Fibroblast of lung (primary cell): ENCODE data around the gene ZNF598. TPM values are rescaled to one million over a fixed set of nuclear protein-coding genes. Genes with fewer than 3 reads are reported as not detected.
A peak's percentile ranks its signal among the peaks of the same experiment; 100 is the strongest.

ENCODE experiments used
- DNase-seq, 2 donors: peaks; one replicate each; pipeline versions ENCODE4 v3.0.0 to v3.0.0-alpha.2; 2010; ENCODE audit warnings: low read depth in 2 of 2
- H2AFZ ChIP-seq: 2 replicates; pipeline ENCODE4 v1.5.1; 2012; ENCODE audit warnings: low read length, control low read depth, inconsistent platforms
- H3K27ac ChIP-seq: 2 replicates; pipeline ENCODE4 v1.5.1; 2011; ENCODE audit warnings: low read length, control low read depth; ENCODE audit not compliant: insufficient read depth
- H3K27me3 ChIP-seq: 2 replicates; pipeline ENCODE4 v1.5.1; 2011; ENCODE audit warnings: mild to moderate bottlenecking, low read length; ENCODE audit not compliant: control insufficient read depth, insufficient read depth
- H3K36me3 ChIP-seq: 2 replicates; pipeline ENCODE4 v1.5.1; 2011; ENCODE audit warnings: low read length; ENCODE audit not compliant: control insufficient read depth, insufficient read depth
- H3K4me1 ChIP-seq: 2 replicates; pipeline ENCODE4 v1.5.1; 2011; ENCODE audit warnings: low read length; ENCODE audit not compliant: control insufficient read depth, insufficient read depth; ENCODE audit errors: extremely low read depth
- H3K4me2 ChIP-seq: 2 replicates; pipeline ENCODE4 v1.5.1; 2011; ENCODE audit warnings: low read length, control low read depth; ENCODE audit not compliant: insufficient read depth; ENCODE audit errors: extremely low read depth
- H3K4me3 ChIP-seq, 4 experiments: fragments of 200-600 bp in 1 of 4; sonication (generic) in 1 of 4; replicated peaks in 1 of 4; 2 replicates each; pipeline ENCODE4 v1.5.1; 2011 to 2016; ENCODE audit warnings: low read length in 4 of 4, low read depth in 3 of 4, mild to moderate bottlenecking in 3 of 4, control low read depth in 2 of 4, inconsistent platforms in 1 of 4, mixed read lengths in 1 of 4; ENCODE audit not compliant: insufficient read depth in 1 of 4; ENCODE audit errors: control extremely low read depth in 1 of 4
- H3K79me2 ChIP-seq: 2 replicates; pipeline ENCODE4 v1.5.1; 2012; ENCODE audit warnings: mild to moderate bottlenecking, low read length, inconsistent platforms; ENCODE audit not compliant: control insufficient read depth, insufficient read depth
- H3K9ac ChIP-seq: 2 replicates; pipeline ENCODE4 v1.5.1; 2011; ENCODE audit warnings: mild to moderate bottlenecking, low read length, control low read depth; ENCODE audit not compliant: insufficient read depth
- H3K9me3 ChIP-seq: 2 replicates; pipeline ENCODE4 v1.5.1; 2012; ENCODE audit warnings: low read depth, low read length; ENCODE audit not compliant: control insufficient read depth, insufficient read depth
- H4K20me1 ChIP-seq: 2 replicates; pipeline ENCODE4 v1.5.1; 2011; ENCODE audit warnings: low read length; ENCODE audit not compliant: control insufficient read depth, insufficient read depth; ENCODE audit errors: extremely low read depth
- CTCF ChIP-seq, 2 donors: IDR thresholded peaks in 1 of 2; conservative IDR thresholded peaks in 1 of 2; 1 replicate in 1 of 2; 2 replicates in 1 of 2; pipeline ENCODE4 v1.5.1; 2011 to 2012; ENCODE audit warnings: low read length in 2 of 2, control low read depth in 1 of 2, inconsistent platforms in 1 of 2, low read depth in 1 of 2, mild to moderate bottlenecking in 1 of 2
- EZH2 ChIP-seq: IDR thresholded peaks from 2 replicates; pipeline ENCODE4 v1.5.1; 2012; ENCODE audit warnings: low read length, control low read depth, mild to moderate bottlenecking; ENCODE audit errors: missing control alignments
- polyA plus RNA-seq, 2 donors: library from polyadenylated mRNA; depleted of rRNA in 1 of 2; stranded (reverse) in 1 of 2; unstranded in 1 of 2; fragments of >200 nt; gene quantifications; 2 replicates each; pipeline ENCODE4 v1.2.1, GENCODE V29; 2011 to 2012; ENCODE audit warnings: missing spikeins in 1 of 2
- total RNA-seq: library from RNA; depleted of rRNA; stranded (reverse); fragments of >200 nt; gene quantifications from 2 replicates; pipeline ENCODE4 v1.2.1, GENCODE V29; 2014

Gene ZNF598
- total and polyA plus RNA-seq, 2 donors (not counting 1 experiment from before 2014, with no cell fraction given), result 11.6 to 18.8 TPM

- no peak overlapping the region for H3K4me2 ChIP-seq
- no peak for DNase-seq
- no peaks in the 10 kb centered on the region for H3K27me3 ChIP-seq
- no peaks in the 10 kb centered on the region for H3K9me3 ChIP-seq
- no peak for TF ChIP-seq EZH2
- TF ChIP-seq CTCF (conservative IDR thresholded peaks at IDR 0.05 in 1 of 2, IDR thresholded peaks at IDR 0.05 in 1 of 2; ENCODE audit: low read depth in 1 of 2, low read length in 2 of 2), result no peak
- H3K9ac ChIP-seq, result no peak overlapping the region
- no peak overlapping the region for H3K4me3 ChIP-seq
- H3K79me2 ChIP-seq, result peaks cover 14% of the 10 kb centered on the region
- peaks cover 31% of the 10 kb centered on the region for H3K4me1 ChIP-seq
- no peaks in the 10 kb centered on the region for H4K20me1 ChIP-seq
- H3K36me3 ChIP-seq, result peaks cover 2% of the 10 kb centered on the region
- no peak overlapping the region for H3K27ac ChIP-seq
- no peak overlapping the region for H2AFZ ChIP-seq
Measured at GRCh38 chr16:2030036-2030435, 20.4 kb upstream of the ZNF598 start.

- H3K27ac ChIP-seq, result no peak overlapping the region
- H3K9ac ChIP-seq, result no peak overlapping the region
- TF ChIP-seq CTCF (conservative IDR thresholded peaks at IDR 0.05 in 1 of 2, IDR thresholded peaks at IDR 0.05 in 1 of 2; ENCODE audit: low read depth in 1 of 2, low read length in 2 of 2) (no peak), EZH2 (no peak)
Measured at GRCh38 chr16:2029350-2029749, 19.7 kb upstream of the ZNF598 start.

GRCh38 chr16:2028620-2029220 lies 19.1 kb upstream of the ZNF598 start:
- Histone ChIP-seq H3K4me1 (peaks cover 29% of the 10 kb centered on the region), H2AFZ (no peak overlapping the region), H3K4me2 (no peak overlapping the region), H4K20me1 (no peaks in the 10 kb centered on the region), H3K27me3 (no peaks in the 10 kb centered on the region), H3K9me3 (no peaks in the 10 kb centered on the region), H3K36me3 (peaks cover 2% of the 10 kb centered on the region), H3K27ac (no peak overlapping the region), H3K9ac (no peak overlapping the region), H3K79me2 (peaks cover 5% of the 10 kb centered on the region), H3K4me3 (peak overlapping the region in 1 of 4 experiments; percentile 4)
- TF ChIP-seq CTCF (conservative IDR thresholded peaks at IDR 0.05 in 1 of 2, IDR thresholded peaks at IDR 0.05 in 1 of 2; ENCODE audit: low read depth in 1 of 2, low read length in 2 of 2), result no peak
- no peak for TF ChIP-seq EZH2
- DNase-seq, result no peak

More at GRCh38 chr16:2029350-2029749, 19.7 kb upstream of the ZNF598 start:
- Histone ChIP-seq H3K9me3 (no peaks in the 10 kb centered on the region), H3K4me2 (no peak overlapping the region), H3K27me3 (no peaks in the 10 kb centered on the region), H3K4me1 (peaks cover 27% of the 10 kb centered on the region), H3K79me2 (peaks cover 9% of the 10 kb centered on the region), H3K4me3 (no peak overlapping the region), H2AFZ (no peak overlapping the region), H4K20me1 (no peaks in the 10 kb centered on the region), H3K36me3 (peaks cover 2% of the 10 kb centered on the region)
- no peak for DNase-seq
